Gastrocnemius medialis (tissue), 4 donors: ENCODE data around the gene UNC119. TPM values are rescaled to one million over a fixed set of nuclear protein-coding genes. Genes with fewer than 3 reads are reported as not detected.

Source experiments
- ATAC-seq, 2 donors: fragments of 150-250 bp; one replicate each; pipeline ENCODE4 v1.9.1; 2016
- DNase-seq, 2 donors: peaks; one replicate each; pipeline ENCODE4 v3.0.0-alpha.2; 2019
- H3K27ac ChIP-seq, 4 donors: fragments of 200-600 bp; sonication (generic); 1 replicate in 1 of 4; 2 replicates in 3 of 4; pipeline ENCODE4 v1.5.1; 2016 to 2018; ENCODE audit warnings: mild to moderate bottlenecking in 2 of 4, moderate library complexity in 1 of 4
- H3K27me3 ChIP-seq, 3 donors: fragments of 200-600 bp; sonication (generic) in 2 of 3; 1 replicate in 1 of 3; 2 replicates in 2 of 3; pipeline versions ENCODE4 v1.5.1 to v1.6.0; 2016 to 2019; ENCODE audit warnings: mild to moderate bottlenecking in 1 of 3, moderate library complexity in 1 of 3
- H3K36me3 ChIP-seq, 2 donors: fragments of 200-600 bp; sonication (generic) in 1 of 2; one replicate each; pipeline ENCODE4 v1.5.1; 2017 to 2018
- H3K4me1 ChIP-seq, 2 donors: fragments of 200-600 bp; sonication (generic) in 1 of 2; one replicate each; pipeline ENCODE4 v1.5.1; 2016 to 2017; ENCODE audit warnings: mild to moderate bottlenecking in 2 of 2
- H3K4me3 ChIP-seq, 4 donors: fragments of 200-600 bp; sonication (generic) in 3 of 4; 1 replicate in 1 of 4; 2 replicates in 3 of 4; pipeline ENCODE4 v1.5.1; 2016 to 2019; ENCODE audit warnings: mild to moderate bottlenecking in 2 of 4
- H3K9me3 ChIP-seq, 3 donors: fragments of 200-600 bp; sonication (generic) in 2 of 3; 1 replicate in 1 of 3; 2 replicates in 2 of 3; pipeline ENCODE4 v1.5.1; 2016 to 2019
- POLR2A ChIP-seq, 2 donors: fragments of 450-650 bp; IDR thresholded peaks; one replicate each; pipeline ENCODE4 v1.6.1; 2017; ENCODE audit warnings: antibody characterized with exemption in 2 of 2, mild to moderate bottlenecking in 2 of 2, moderate library complexity in 2 of 2
- in situ Hi-C, 4 donors: fragments of 200-750 bp; cut with MboI; loops; one replicate each; pipeline versions ENCODE4 v1.15.0 to v1.8.0; 2017; ENCODE audit warnings: low sequenced_read_pairs in 4 of 4
- intact Hi-C: fragments of 100-400 bp; cut with DNase I; formaldehyde crosslinking; loops from one replicate; pipeline ENCODE4 v1.15.1; 2023; ENCODE audit warnings: low total_unique reads
- total RNA-seq, 4 donors: library from RNA; depleted of rRNA; stranded (reverse); fragments of >200 nt; gene quantifications; one replicate each; pipeline versions ENCODE4 v1.1.0 to v1.2.3, GENCODE V29; 2016
- TF ChIP-seq, protein P1 (sequence below), 5 experiments: fragments of 450-650 bp in 3 of 5; fragments of 200-600 bp in 2 of 5; sonication (generic) in 2 of 5; IDR thresholded peaks in 4 of 5; conservative IDR thresholded peaks in 1 of 5; 1 replicate in 4 of 5; 2 replicates in 1 of 5; pipeline ENCODE4 v1.5.1; 2016 to 2019; ENCODE audit warnings: antibody characterized with exemption in 5 of 5, mild to moderate bottlenecking in 3 of 5, moderate library complexity in 3 of 5

The UNC119 gene
- total RNA-seq, 4 donors from 2014 or later, result 3.1 to 10.2 (median 6.3) TPM

DNA sequence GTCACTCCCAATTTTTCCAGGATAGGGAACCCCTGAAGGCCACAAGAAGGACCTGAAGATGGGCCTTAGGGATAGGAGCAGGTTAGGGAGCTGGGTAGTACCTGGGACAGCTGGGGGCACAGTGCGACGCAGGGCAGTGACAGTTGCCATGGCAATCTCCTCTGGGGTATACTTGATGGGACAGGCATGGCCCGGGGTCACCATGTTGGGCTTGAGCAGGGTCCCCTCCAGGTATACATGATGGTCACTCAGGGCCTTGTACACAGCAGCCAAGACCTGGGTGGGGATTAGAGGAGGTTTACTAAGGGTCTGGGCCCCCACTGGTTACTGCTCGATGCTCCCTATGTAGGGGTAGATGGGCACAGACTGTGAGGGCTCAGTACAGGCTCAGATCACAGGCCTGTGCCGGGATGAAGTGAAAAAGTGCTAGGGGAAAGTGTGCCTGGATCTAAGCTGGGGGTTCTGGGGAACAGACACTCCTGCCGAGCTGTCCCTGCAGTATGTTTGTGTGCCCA, 21.6 kb upstream of the UNC119 start:
- Histone ChIP-seq H3K36me3 (no peaks in the 10 kb centered on the region), H3K4me3 (no peak overlapping the region), H3K27me3 (no peaks in the 10 kb centered on the region), H3K27ac (no peak overlapping the region), H3K4me1 (peaks cover 24 to 25% of the 10 kb centered on the region in 2 donors), H3K9me3 (no peaks in the 10 kb centered on the region)
- no peak for TF ChIP-seq POLR2A (IDR thresholded peaks at IDR 0.05)
- TF ChIP-seq, protein P1, sequence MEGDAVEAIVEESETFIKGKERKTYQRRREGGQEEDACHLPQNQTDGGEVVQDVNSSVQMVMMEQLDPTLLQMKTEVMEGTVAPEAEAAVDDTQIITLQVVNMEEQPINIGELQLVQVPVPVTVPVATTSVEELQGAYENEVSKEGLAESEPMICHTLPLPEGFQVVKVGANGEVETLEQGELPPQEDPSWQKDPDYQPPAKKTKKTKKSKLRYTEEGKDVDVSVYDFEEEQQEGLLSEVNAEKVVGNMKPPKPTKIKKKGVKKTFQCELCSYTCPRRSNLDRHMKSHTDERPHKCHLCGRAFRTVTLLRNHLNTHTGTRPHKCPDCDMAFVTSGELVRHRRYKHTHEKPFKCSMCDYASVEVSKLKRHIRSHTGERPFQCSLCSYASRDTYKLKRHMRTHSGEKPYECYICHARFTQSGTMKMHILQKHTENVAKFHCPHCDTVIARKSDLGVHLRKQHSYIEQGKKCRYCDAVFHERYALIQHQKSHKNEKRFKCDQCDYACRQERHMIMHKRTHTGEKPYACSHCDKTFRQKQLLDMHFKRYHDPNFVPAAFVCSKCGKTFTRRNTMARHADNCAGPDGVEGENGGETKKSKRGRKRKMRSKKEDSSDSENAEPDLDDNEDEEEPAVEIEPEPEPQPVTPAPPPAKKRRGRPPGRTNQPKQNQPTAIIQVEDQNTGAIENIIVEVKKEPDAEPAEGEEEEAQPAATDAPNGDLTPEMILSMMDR (IDR thresholded peaks at IDR 0.05 in 4 of 5, conservative IDR thresholded peaks at IDR 0.05 in 1 of 5), result no peak
- no peak for DNase-seq
- intact Hi-C loops, result no loop called here
- no peak for ATAC-seq
- in situ Hi-C loops, result loop anchor here in 1 of 4 donors (25.0 kb wide), 1 partner anchor 88 kb away; the partner anchor contains the start of genes SDF2 and SUPT6H

DNA sequence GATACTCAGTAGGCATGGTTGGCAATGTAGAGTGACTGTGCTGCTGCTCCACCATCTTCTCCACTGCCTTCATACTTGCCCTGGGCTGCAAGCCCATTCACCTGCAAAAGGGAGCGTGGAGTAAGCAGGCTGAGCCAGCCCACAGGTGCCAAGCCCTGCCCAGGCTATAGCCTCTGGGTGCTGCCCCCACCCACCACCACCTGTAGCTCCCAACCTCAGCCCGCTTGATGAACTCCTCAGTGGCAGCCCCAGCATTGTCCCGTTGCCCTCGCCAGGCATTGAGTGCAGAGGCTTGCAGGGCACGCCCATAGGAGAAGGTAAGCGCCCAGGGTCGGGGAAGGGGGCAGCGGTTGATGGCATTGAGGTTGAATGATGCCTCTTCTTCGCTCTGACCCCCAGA, 21.1 kb upstream of the UNC119 start:
- in situ Hi-C loops, result loop anchor here in 1 of 4 donors (25.0 kb wide), 1 partner anchor 89 kb away; the partner anchor contains the start of genes SDF2 and SUPT6H
- TF ChIP-seq POLR2A (IDR thresholded peaks at IDR 0.05), result no peak
- TF ChIP-seq, protein P1 (IDR thresholded peaks at IDR 0.05 in 4 of 5, conservative IDR thresholded peaks at IDR 0.05 in 1 of 5), result no peak
- no peak for ATAC-seq
- Histone ChIP-seq H3K36me3 (no peaks in the 10 kb centered on the region), H3K27ac (no peak overlapping the region), H3K9me3 (no peaks in the 10 kb centered on the region), H3K27me3 (no peaks in the 10 kb centered on the region), H3K4me1 (peaks cover 25% of the 10 kb centered on the region in 2 donors), H3K4me3 (no peak overlapping the region)
- intact Hi-C loops, result no loop called here
- no peak for DNase-seq

DNA sequence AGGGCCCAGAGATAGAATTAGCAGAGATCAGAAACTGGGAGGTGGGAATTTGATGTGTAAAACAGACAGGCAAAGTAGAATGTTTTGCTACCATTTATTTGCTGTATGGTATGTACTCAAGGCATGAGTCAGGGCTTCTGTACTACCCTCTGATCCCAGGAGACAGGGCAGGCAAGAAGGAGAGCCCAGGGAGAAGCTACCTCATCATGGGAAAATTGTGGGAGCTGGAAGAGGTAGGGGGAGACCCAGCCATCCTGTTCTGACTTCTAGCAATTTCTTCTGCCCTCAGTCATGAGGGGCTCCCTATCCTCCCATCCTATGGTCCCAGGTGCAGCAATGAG, 20.6 kb upstream of the UNC119 start:
- peaks cover 25% of the 10 kb centered on the region in 2 donors for H3K4me1 ChIP-seq
- TF ChIP-seq, protein P1 (IDR thresholded peaks at IDR 0.05 in 4 of 5, conservative IDR thresholded peaks at IDR 0.05 in 1 of 5), result no peak
- no peak for TF ChIP-seq POLR2A (IDR thresholded peaks at IDR 0.05)
- no peak overlapping the region for H3K27ac ChIP-seq
- in situ Hi-C loops (loop anchor here in 1 of 4 donors (25.0 kb wide), 1 partner anchor 89 kb away; the partner anchor contains the start of genes SDF2 and SUPT6H), intact Hi-C loops (no loop called here)
- H3K4me3 ChIP-seq, result no peak overlapping the region
- DNase-seq (no peak), ATAC-seq (no peak)
- no peaks in the 10 kb centered on the region for H3K9me3 ChIP-seq
- no peaks in the 10 kb centered on the region for H3K36me3 ChIP-seq
- H3K27me3 ChIP-seq, result no peaks in the 10 kb centered on the region

DNA sequence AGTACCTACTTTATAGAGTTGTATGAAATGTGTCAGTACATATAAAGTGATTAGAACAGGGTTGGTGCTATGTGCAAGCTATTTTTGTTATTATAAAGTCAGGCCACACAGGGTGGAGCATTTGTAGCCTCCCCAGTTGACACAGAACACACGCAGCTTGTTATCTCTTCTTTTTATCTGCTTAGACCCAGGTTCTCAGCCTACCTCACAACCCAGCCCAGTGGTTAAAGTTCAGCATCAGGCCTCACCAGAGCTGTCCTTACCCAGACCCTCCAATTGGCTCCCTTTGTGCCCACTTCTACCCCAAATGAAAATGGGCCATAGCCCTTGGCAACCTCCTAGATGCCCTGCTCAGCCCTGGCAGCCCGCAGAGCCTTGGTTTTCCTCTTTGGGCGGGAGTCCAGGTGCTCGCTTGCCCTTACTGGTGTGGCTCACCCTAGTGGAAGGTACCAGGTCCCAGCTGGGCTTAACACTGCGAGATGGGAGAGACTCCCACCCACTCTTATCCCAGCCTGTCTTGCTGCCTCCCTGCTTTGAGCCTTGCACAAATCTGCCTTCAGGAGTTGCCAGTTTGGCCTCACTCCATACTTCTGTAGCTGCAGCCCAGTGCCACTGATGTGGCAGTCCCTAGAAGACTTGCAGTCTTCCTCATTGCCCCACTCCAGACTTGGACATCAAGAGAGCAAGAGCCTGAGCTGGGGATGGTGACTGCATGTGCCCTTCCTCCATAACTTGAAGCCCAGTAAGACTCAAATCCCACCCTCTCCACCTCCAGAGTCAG, 20.0 kb upstream of the UNC119 start:
- Histone ChIP-seq H3K27me3 (no peaks in the 10 kb centered on the region), H3K27ac (peak overlapping the region; percentile 84 to 88 (median 87)), H3K4me3 (peak overlapping the region; percentile 70 to 98 (median 89)), H3K36me3 (no peaks in the 10 kb centered on the region), H3K9me3 (no peaks in the 10 kb centered on the region), H3K4me1 (peaks cover 25% of the 10 kb centered on the region in 2 donors)
- intact Hi-C loops, result no loop called here
- no peak for DNase-seq
- in situ Hi-C loops, result loop anchor here in 1 of 4 donors (25.0 kb wide), 1 partner anchor 90 kb away; the partner anchor contains the start of genes SDF2 and SUPT6H
- ATAC-seq, result no peak
- no peak for TF ChIP-seq POLR2A (IDR thresholded peaks at IDR 0.05)
- TF ChIP-seq, protein P1 (IDR thresholded peaks at IDR 0.05 in 4 of 5, conservative IDR thresholded peaks at IDR 0.05 in 1 of 5), result no peak
